Glutamatergic neuron (in vitro differentiated cells): Measurements from ENCODE around the gene UQCRH. TPM values are rescaled to one million over a fixed set of nuclear protein-coding genes. Genes with fewer than 3 reads are reported as not detected.

Experiments
- DNase-seq: peaks from one replicate; pipeline ENCODE4 v3.0.0; 2022
- H3K27ac Mint-ChIP-seq: one replicate; pipeline ENCODE4 v1.8.0; 2020; ENCODE audit warnings: mild to moderate bottlenecking, mixed read lengths, inconsistent platforms; ENCODE audit not compliant: unreplicated experiment
- H3K27me3 Mint-ChIP-seq: one replicate; pipeline ENCODE4 v1.8.0; 2020; ENCODE audit warnings: mild to moderate bottlenecking, moderate library complexity, mixed read lengths, inconsistent platforms; ENCODE audit not compliant: unreplicated experiment
- H3K36me3 Mint-ChIP-seq: one replicate; pipeline ENCODE4 v1.8.0; 2020; ENCODE audit warnings: mild to moderate bottlenecking, mixed read lengths, inconsistent platforms; ENCODE audit not compliant: unreplicated experiment
- H3K4me1 Mint-ChIP-seq: one replicate; pipeline ENCODE4 v1.8.0; 2020; ENCODE audit warnings: mild to moderate bottlenecking, low read depth, mixed read lengths, inconsistent platforms; ENCODE audit not compliant: unreplicated experiment
- H3K4me3 Mint-ChIP-seq: one replicate; pipeline ENCODE4 v1.8.0; 2020; ENCODE audit warnings: mild to moderate bottlenecking, mixed read lengths, inconsistent platforms; ENCODE audit not compliant: unreplicated experiment
- H3K9me3 Mint-ChIP-seq: one replicate; pipeline ENCODE4 v1.8.0; 2020; ENCODE audit warnings: mild to moderate bottlenecking, moderate library complexity, mixed read lengths, inconsistent platforms; ENCODE audit not compliant: unreplicated experiment
- CTCF ChIP-seq: fragments of 200-600 bp; sonication (generic); IDR thresholded peaks from one replicate; pipeline ENCODE4 v1.5.0; 2021; ENCODE audit not compliant: partially characterized antibody, unreplicated experiment
- total RNA-seq: library from RNA; stranded (reverse); fragmentation: NEBNext Ultra II Directional; extraction: Animal tissue kit (Norgen Biotek cat#: 25700); gene quantifications from one replicate; pipeline ENCODE4 v1.2.1, GENCODE V29; 2021; ENCODE audit not compliant: unreplicated experiment

Gene UQCRH
- total RNA-seq, 1 donor from 2014 or later, result 271 TPM

DNA sequence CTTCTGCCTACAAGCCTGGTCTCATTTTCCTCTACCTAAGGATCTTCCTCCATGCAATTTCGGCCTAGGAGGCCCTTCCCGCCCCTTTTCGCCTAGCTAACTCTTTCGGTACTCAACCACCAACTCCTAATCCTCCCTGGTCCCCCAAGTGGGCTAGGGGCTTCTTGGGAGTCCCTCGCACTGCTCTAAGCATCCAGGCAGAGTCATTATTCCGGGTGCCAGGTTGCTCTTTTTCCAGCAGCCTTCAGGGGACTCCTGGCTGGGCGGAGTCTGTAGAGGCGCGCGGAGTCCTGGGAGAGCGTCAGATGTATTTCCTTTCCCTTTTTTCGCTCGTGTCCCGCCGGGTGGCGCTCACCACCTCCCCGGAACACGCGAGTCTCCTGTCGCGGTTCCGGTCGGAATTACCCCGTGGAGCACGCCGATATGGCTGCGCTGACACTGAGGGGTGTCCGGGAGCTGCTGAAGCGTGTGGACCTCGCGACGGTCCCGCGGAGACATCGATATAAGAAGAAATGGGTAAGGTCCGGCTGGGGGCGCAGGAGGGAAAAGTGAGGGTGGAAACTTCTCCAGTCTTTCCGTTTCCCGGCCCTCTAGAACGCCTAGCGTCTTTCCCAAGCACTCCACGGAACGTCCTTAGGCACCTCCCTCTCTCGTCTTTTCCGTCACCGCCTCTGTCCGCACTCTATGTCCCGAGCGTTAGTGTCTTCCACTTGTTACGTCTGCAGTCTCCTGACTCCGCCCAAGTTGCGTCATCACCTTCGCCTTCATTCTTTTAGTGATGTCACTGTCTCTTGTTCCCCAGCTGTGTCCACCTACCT lies 37.1 kb downstream of the UQCRH start, which contains the start of gene NSUN4:
NSUN4 (plus strand) TSS at position 404 of the 818 bp plus-strand sequence; CDS start at position 424, 20 bp downstream.
- peaks cover 7% of the 10 kb centered on the region for H3K9me3 Mint-ChIP-seq
- peaks cover 12% of the 10 kb centered on the region for H3K27me3 Mint-ChIP-seq
- peak; percentile 50 for TF ChIP-seq CTCF
- H3K27ac Mint-ChIP-seq, result peak within 1 kb of the TSS; percentile 100
- H3K36me3 Mint-ChIP-seq, result no peaks in the 10 kb centered on the region
- peaks cover 14% of the 10 kb centered on the region for H3K4me1 Mint-ChIP-seq
- peak within 1 kb of the TSS; percentile 100 for H3K4me3 Mint-ChIP-seq
- peak; percentile 86 for DNase-seq

DNA sequence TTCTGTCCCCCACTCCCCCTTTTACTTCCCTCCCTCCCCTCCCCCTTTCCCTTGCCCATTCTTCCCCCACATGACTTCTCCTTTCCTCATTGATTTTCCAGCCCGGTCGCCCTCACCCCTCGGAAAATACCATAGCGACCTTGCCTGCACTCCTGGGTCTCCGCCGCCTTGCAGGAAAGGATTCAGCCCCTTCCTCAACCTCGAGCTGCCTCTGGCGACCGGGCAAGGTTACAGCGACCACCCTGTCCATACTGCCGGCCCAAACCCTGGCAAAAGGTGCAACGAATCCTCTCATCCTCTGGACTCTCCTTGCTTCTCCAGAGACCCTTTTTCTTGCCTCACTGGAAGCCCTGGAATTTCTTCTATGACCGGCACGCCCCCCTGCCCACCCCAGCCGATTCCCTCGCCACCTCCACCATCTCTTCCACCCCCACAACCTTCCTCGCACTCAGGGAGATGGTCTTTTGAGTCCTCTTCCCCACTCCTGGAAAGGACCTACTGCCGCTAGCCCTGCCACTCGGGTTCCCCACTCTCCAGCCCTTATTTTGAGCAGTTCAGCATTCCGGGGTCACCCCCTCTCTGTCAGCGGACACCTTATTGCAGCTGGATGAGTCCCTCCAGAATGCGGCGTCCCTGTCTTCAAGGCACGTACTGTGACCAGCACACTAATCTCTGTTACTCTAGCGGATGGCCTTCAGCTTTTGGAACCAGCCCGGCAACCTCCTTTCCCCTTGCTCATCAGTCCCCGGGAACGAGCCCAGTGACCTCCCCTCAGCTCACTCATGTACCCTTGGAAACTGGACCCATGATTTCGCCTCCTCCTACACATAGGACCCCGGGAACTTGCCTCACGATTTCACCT lies 38.0 kb downstream of the UQCRH start:
- Mint-ChIP-seq H3K27ac (peak overlapping the region; percentile 100), H3K4me1 (peaks cover 14% of the 10 kb centered on the region)
- no peak for DNase-seq

GRCh38 chr1:46342084-46342656 lies 38.7 kb downstream of the UQCRH start:
- DNase-seq, result no peak
- peak; percentile 22 for TF ChIP-seq CTCF
- peak overlapping the region; percentile 100 for H3K4me3 Mint-ChIP-seq
- H3K27ac Mint-ChIP-seq, result peak overlapping the region; percentile 100
- H3K36me3 Mint-ChIP-seq, result no peaks in the 10 kb centered on the region
- peaks cover 14% of the 10 kb centered on the region for H3K4me1 Mint-ChIP-seq
- H3K27me3 Mint-ChIP-seq, result peaks cover 13% of the 10 kb centered on the region
- H3K9me3 Mint-ChIP-seq, result peaks cover 9% of the 10 kb centered on the region

More for the DNA sequence above, 38.0 kb downstream of the UQCRH start:
- Mint-ChIP-seq H3K36me3 (no peaks in the 10 kb centered on the region), H3K9me3 (peaks cover 7% of the 10 kb centered on the region), H3K4me3 (peak overlapping the region; percentile 100), H3K27me3 (peaks cover 12% of the 10 kb centered on the region)
- no peak for TF ChIP-seq CTCF

DNA sequence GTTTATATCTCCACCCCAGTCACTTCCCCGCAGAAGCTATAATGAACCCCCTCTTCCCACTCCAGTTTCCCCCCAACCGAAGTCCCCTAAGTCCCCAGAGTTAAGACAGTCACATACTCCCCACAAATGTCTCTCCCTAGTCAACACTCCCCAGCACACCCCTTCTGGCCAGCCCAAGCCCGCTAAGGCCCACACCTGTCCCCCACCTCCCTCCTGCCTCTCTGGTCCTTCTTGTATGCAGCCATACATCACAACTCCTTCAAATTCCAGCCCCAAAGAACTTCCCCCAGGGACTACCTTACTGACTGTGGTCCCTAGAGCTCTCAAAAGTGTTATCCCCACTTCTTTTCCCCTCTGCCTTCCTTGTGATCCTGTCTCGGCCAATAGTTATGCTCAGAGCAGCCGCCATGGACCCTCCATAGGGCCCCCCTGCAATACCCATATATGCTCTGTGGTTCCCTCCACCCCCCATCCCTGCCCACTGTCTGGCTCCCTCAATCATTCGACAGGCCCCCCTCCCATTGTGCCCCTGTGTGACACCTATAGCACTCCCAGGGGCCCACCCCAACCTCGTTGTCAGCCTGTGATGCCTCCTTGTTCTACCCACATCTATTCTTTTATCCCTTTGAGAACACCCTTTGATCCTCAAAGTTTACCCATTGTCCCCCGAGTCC lies 39.3 kb downstream of the UQCRH start:
- Mint-ChIP-seq H3K4me3 (peak overlapping the region; percentile 28), H3K4me1 (peaks cover 14% of the 10 kb centered on the region), H3K27me3 (peaks cover 13% of the 10 kb centered on the region), H3K27ac (no peak overlapping the region), H3K9me3 (peaks cover 9% of the 10 kb centered on the region), H3K36me3 (no peaks in the 10 kb centered on the region)
- no peak for DNase-seq
- no peak for TF ChIP-seq CTCF
